GM08714 (cell line): ENCODE data around the gene CYBC1.
A peak's percentile ranks its signal among the peaks of the same experiment; 100 is the strongest.
"Not testable (repeated sequence)": the region's sequence is repeated elsewhere in the genome, so short reads cannot be mapped to it uniquely, and the experiment has no call there.

ENCODE experiments used
- H3K4me3 ChIP-seq: fragments of 200-500 bp; sonication (Bioruptor generic); 2 replicates; pipeline ENCODE4 v1.5.1; 2014; ENCODE audit warnings: mild to moderate bottlenecking, low read length, inconsistent platforms
- ZNF274 ChIP-seq: IDR thresholded peaks from 2 replicates; pipeline ENCODE4 v1.6.1; 2012; ENCODE audit warnings: mild to moderate bottlenecking, low read depth, low read length

CYBC1 gene

GRCh38 chr17:82461827-82462524 is 11.4 kb upstream of the CYBC1 start:
- TF ChIP-seq ZNF274: no peak
- no peak overlapping the region for H3K4me3 ChIP-seq

- not testable (repeated sequence) for H3K4me3 ChIP-seq
These were observed 9.4 kb upstream of the CYBC1 start for GRCh38 chr17:82459936-82460335.

GRCh38 chr17:82458885-82459424 is 8.4 kb upstream of the CYBC1 start:
- no peak for TF ChIP-seq ZNF274
- H3K4me3 ChIP-seq: peak overlapping the region; percentile 87

DNA sequence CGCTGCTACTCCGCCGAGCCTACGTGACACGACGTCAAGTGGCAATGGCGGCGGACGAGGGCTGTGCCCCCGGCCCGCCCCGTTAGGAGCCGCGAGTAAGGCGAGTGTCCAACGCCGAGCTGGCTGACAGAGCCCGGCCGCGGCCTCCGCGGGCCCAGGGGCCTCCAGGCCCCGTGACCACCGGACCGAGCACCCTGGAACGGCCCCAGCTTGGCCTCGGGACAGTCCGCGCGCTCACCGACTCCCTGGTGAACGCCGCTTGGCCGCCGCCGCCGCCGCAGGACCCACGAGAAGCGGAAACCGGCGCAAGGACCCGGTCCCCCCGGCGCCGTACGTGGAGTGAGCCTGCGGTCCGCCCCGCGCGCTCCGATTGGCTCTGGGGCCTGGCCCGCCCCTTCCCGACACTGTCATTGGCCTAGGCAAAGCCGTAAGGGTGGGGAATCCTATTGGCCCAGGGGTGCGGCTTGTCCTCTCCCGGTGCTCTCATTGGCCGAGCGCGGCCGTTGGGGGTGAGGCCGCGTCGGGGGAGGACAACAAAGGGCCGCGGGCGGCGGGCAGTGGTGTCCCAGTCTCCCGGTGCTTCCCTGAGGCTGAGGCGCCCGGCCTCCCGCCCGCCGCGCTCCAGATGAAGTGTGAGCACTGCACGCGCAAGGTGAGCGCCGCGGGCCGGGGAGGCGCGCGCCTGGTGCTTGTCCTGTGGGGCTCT is 7.8 kb upstream of the CYBC1 start, which contains the start of gene NARF:
NARF (plus strand) TSS at position 563 of the 706 bp plus-strand sequence; CDS start at position 626, 63 bp downstream.
- peak within 1 kb of the TSS; percentile 87 for H3K4me3 ChIP-seq
- TF ChIP-seq ZNF274: no peak

GRCh38 chr17:82457929-82458178 is 7.3 kb upstream of the CYBC1 start:
- no peak for TF ChIP-seq ZNF274
- peak overlapping the region; percentile 87 for H3K4me3 ChIP-seq

DNA sequence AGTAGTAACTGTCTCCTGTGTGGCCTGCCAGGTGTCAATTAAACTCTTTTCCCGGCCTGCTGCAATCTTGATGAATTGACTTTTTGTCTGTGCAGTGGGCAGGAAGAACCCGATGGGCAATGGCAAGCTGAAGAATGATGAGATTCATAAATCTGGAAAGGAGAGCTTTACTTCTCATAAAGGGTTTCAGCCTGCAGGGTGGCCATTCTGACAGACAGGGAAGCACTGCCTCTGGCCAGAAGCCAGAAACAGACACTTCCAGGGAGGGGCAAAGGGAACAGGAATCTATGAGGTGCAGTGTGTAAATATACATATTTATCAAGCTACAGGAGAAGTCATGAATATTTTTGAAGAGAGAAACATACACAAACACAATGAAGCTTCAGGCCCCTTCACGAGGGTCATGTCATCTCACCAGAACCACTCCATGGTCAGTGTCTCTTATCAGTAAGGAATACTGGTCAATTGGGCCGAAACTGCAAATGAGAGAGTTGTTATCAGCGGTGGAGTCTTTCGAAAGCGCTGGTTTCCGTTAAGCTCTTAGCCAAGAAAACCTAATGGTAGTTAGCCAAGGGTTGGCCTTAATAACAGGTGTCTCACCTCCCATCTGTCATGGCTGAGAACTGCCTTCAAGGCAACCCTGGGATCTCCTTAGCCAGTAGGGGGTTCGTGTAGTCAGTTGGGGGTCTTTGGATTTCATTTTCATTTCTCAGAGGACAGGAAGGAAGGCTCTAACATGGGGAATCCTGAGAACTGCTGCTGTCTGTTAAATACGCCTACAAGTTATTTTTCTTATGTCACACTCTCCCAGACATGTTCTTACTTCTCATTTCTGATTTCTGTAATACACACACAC is 6.7 kb upstream of the CYBC1 start:
- TF ChIP-seq ZNF274: no peak
- peak overlapping the region; percentile 87 for H3K4me3 ChIP-seq

GRCh38 chr17:82453706-82454105 is 3.2 kb upstream of the CYBC1 start:
- H3K4me3 ChIP-seq: not testable (repeated sequence)

DNA sequence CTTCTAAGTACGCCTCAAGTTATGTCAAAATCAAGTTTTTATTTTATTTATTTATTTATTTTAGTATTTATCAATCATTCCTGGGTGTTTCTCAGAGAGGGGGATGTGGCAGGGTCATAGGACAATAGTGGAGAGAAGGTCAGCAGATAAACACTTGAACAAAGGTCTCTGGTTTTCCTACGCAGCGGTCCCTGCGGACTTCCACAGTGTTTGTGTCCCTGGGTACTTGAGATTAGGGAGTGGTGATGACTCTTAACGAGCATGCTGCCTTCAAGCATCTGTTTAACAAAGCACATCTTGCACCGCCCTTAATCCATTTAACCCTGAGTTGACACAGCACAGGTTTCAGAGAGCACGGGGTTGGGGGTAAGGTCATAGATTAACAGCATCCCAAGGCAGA is 2.6 kb upstream of the CYBC1 start:
- not testable (repeated sequence) for H3K4me3 ChIP-seq

DNA sequence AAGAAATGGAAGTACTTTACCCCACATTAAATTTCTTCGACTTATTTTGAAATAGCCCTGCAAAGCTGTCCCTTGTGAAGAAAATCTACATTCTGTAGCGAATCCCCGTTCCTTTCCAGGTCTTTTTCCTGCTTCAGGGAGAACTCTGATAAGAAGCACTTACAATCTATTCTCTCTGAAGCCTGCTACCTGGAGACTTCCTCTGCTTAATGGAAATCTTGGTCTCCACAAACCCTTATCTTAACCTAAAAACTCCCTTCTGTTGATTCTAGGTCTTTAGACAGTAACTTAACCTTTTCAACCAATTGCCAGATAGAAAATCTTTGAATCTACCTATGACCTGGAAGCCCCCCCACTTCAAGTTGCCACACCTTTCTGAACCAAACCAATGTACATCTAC is 1.6 kb upstream of the CYBC1 start:
- H3K4me3 ChIP-seq: no peak overlapping the region
- TF ChIP-seq ZNF274: no peak

DNA sequence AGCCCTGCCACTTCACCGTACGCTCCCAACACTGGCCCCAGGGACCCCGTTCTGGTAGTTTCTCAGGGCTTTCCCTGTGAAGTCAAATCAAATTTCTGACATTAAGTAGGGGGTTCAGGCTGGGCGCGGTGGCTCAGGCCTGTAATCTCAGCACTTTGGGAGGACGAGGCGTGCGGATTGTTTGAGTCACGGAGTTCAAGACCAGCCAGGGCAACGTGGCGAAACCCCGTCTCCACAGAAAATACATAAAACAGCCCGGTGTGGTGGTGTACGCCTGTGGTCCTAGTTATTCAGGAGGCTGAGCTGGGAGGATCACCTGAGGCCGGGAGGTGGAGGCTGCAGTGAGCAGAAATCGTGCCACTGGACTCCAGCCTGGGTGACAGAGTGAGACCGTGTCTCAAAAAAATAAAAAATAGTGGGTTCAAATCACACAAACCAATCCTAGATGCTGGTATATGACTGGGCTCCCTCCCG is 632 bp downstream of the CYBC1 start:
- peak overlapping the region; percentile 81 for H3K4me3 ChIP-seq
- no peak for TF ChIP-seq ZNF274

- H3K4me3 ChIP-seq: peak overlapping the region; percentile 81; the same call in 1 of the 2 replicates
- TF ChIP-seq ZNF274: no peak
These were observed 1.2 kb downstream of the CYBC1 start for GRCh38 chr17:82449131-82449882.

DNA sequence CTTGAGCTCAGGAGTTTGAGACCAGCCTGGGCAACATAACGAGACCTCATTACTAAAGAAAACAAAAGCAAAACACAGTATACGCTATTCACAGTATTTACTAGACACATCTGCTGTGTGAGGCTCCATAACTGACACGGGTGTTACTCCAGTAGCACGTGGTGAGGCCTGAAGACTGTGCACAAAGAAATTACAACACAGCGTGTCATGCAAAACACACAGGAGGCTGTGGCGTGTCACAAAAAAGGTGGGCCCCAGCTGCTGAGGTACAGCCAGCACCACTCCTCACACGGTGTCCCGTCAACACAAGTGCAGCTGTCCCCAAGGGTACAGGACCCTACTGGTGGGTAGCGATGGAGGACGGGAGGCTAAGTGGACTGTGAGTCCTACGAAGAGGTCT is 2.7 kb downstream of the CYBC1 start:
- H3K4me3 ChIP-seq: peak overlapping the region; percentile 23; the same call in 1 of the 2 replicates
- no peak for TF ChIP-seq ZNF274

DNA sequence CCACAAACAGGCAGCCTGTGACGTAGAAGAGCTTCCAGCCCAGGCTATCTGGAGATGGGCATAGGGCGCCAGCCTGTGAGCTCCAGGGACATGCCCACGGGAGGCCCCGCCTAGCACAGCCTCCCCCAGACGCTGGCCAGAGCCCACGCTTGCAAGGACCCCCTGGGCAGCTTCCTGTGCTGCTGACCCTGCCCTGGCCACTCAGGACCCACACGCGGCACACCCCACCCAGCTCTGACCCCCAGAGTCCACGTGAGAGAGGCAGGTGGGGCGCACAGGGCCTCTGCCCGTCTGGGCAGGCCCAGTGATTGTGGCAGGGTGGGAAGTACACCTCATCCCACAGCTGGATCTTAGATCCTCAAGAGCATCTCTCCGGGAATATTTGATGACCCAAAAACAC is 3.9 kb downstream of the CYBC1 start:
- H3K4me3 ChIP-seq: no peak overlapping the region
- no peak for TF ChIP-seq ZNF274

- no peak overlapping the region for H3K4me3 ChIP-seq
- TF ChIP-seq ZNF274: no peak
These were observed 4.4 kb downstream of the CYBC1 start for GRCh38 chr17:82446124-82446523.
